Right lobe of liver (tissue), 4 donors: ENCODE data around the gene CTXND2.

ENCODE experiments used
- CTCF ChIP-seq, 4 donors: fragments of 200-600 bp in 3 of 4; fragments of 450-650 bp in 1 of 4; IDR thresholded peaks; one replicate each; pipeline versions ENCODE4 v1.5.1 to v1.8.0; 2016 to 2022; ENCODE audit warnings: antibody characterized with exemption in 4 of 4, mild to moderate bottlenecking in 2 of 4
- POLR2A ChIP-seq: fragments of 450-650 bp; IDR thresholded peaks from one replicate; pipeline ENCODE4 v1.6.1; 2017; ENCODE audit warnings: antibody characterized with exemption, mild to moderate bottlenecking
- donor health status: DM: no; HTN: no; CAD: no.
- donor health status: DM: no; HTN: no; CAD: no.
- donor health status: DM: no; HTN: yes; CAD: no.

- TF ChIP-seq CTCF (IDR thresholded peaks at IDR 0.05) = no peak
- TF ChIP-seq POLR2A = no peak
Measured at GRCh38 chr1:150890033-150890416, 3.1 kb downstream of the CTXND2 start.
